K562 (cell line): ENCODE results near the gene ILF2. TPM values are rescaled to one million over a fixed set of nuclear protein-coding genes. Genes with fewer than 3 reads are reported as not detected.

Experiments
- CBFA2T3 ChIP-seq: fragments of 450-650 bp; IDR thresholded peaks from 2 replicates; pipeline ENCODE4 v1.6.1; 2017
- CBX3 ChIP-seq, 2 experiments: IDR thresholded peaks; 1 replicate in 1 of 2; 2 replicates in 1 of 2; pipeline ENCODE4 v1.6.1; 2012; ENCODE audit warnings: inconsistent platforms in 2 of 2, low read length in 2 of 2, borderline replicate concordance in 1 of 2, control low read depth in 1 of 2
- CHCHD3 ChIP-seq: fragments of 250-450 bp; sonication (Bioruptor Pico); IDR thresholded peaks from 2 replicates; pipeline ENCODE4 v2.1.2; 2022; ENCODE audit warnings: mild to moderate bottlenecking
- CLOCK ChIP-seq: fragments of 250-450 bp; sonication (Bioruptor Pico); IDR thresholded peaks from 2 replicates; pipeline ENCODE4 v1.4.0; 2020; ENCODE audit warnings: mild to moderate bottlenecking, moderate library complexity, borderline replicate concordance
- CREB1 ChIP-seq, 2 experiments: sonication (generic) in 1 of 2; formaldehyde crosslinking in 1 of 2; IDR thresholded peaks; 2 replicates each; pipeline versions ENCODE4 v1.6.1 to v1.8.0; 2012 to 2022; ENCODE audit warnings: inconsistent platforms in 1 of 2, mild to moderate bottlenecking in 1 of 2, missing genetic modification reagents in 1 of 2, moderate library complexity in 1 of 2
- HDAC8 ChIP-seq: fragments of 450-650 bp; IDR thresholded peaks from 2 replicates; pipeline ENCODE4 v1.6.1; 2016; ENCODE audit warnings: mild to moderate bottlenecking, missing genetic modification characterization, moderate library complexity, missing compliant biosample characterization
- HNRNPLL ChIP-seq: fragments of 200-400 bp; formaldehyde crosslinking; IDR thresholded peaks from 2 replicates; pipeline ENCODE4 v1.6.1; 2017; ENCODE audit warnings: low read length, low read depth, mild to moderate bottlenecking; ENCODE audit not compliant: poor library complexity, severe bottlenecking
- MECOM ChIP-seq: fragments of 250-450 bp; sonication (Bioruptor Pico); IDR thresholded peaks from 2 replicates; pipeline ENCODE4 v1.8.0; 2022; ENCODE audit warnings: inconsistent platforms
- MEF2A ChIP-seq: IDR thresholded peaks from 2 replicates; pipeline ENCODE4 v1.6.1; 2011; ENCODE audit warnings: low read depth, mild to moderate bottlenecking, low read length, moderate library complexity; ENCODE audit not compliant: control insufficient read depth
- NCOA4 ChIP-seq: fragments of 450-650 bp; IDR thresholded peaks from 2 replicates; pipeline ENCODE4 v1.6.1; 2018; ENCODE audit warnings: mild to moderate bottlenecking; ENCODE audit not compliant: partially characterized antibody
- NFYB ChIP-seq: IDR thresholded peaks from 2 replicates; pipeline ENCODE4 v1.6.1; 2011; ENCODE audit warnings: mild to moderate bottlenecking, moderate library complexity; ENCODE audit not compliant: insufficient read length; ENCODE audit errors: extremely low read depth
- NKRF ChIP-seq: fragments of 450-650 bp; IDR thresholded peaks from 2 replicates; pipeline ENCODE4 v1.6.1; 2016; ENCODE audit warnings: borderline replicate concordance
- PCBP1 ChIP-seq: fragments of 200-400 bp; formaldehyde crosslinking; IDR thresholded peaks from 2 replicates; pipeline ENCODE4 v1.6.1; 2018; ENCODE audit warnings: mild to moderate bottlenecking, low read depth, low read length; ENCODE audit not compliant: poor library complexity, severe bottlenecking
- POU5F1 ChIP-seq: fragments of 150-350 bp; IDR thresholded peaks from 2 replicates; pipeline ENCODE4 v1.6.1; 2014; ENCODE audit warnings: borderline replicate concordance, low read length, low read depth, mild to moderate bottlenecking; ENCODE audit not compliant: partially characterized antibody
- RBM39 ChIP-seq: fragments of 200-400 bp; formaldehyde crosslinking; optimal IDR thresholded peaks from 2 replicates; pipeline ENCODE3; 2018; ENCODE audit warnings: low read depth, low read length
- SMARCA4 ChIP-seq: fragments of 450-650 bp; IDR thresholded peaks from 2 replicates; pipeline ENCODE4 v1.6.1; 2016
- TCF7L2 ChIP-seq: fragments of 150-350 bp; IDR thresholded peaks from 2 replicates; pipeline ENCODE4 v1.6.1; 2016; ENCODE audit warnings: low read depth, mild to moderate bottlenecking, low read length, moderate library complexity
- ZHX1 ChIP-seq: fragments of 150-350 bp; conservative IDR thresholded peaks from 2 replicates; pipeline ENCODE4 v1.6.1; 2014; ENCODE audit warnings: low read length
- ZNF165 ChIP-seq: fragments of 250-450 bp; sonication (Bioruptor Pico); IDR thresholded peaks from 2 replicates; pipeline ENCODE4 v1.4.0; 2020; ENCODE audit warnings: borderline replicate concordance
- polyA plus RNA-seq, 8 experiments: library from polyadenylated mRNA; depleted of rRNA in 4 of 8; stranded (reverse) in 5 of 8; unstranded in 3 of 8; fragments of >200 nt; fragmentation: Nextera tagmentation in 2 of 8; fragmentation: Illumina TruSeq in 1 of 8; extraction: Ambion mirVana in 2 of 8; extraction: Trizol in 1 of 8; gene quantifications; 2 replicates each; pipeline versions ENCODE4 v1.2.1 to v1.2.3, GENCODE V29; 2011 to 2014; ENCODE audit warnings: inconsistent platforms in 1 of 8, missing spikeins in 1 of 8
- total RNA-seq, 7 experiments: library from RNA; depleted of rRNA in 6 of 7; stranded (reverse); fragments of >200 nt in 6 of 7; fragmentation: Illumina TruSeq in 2 of 7; extraction: Trizol in 2 of 7; gene quantifications; 2 replicates each; pipeline versions ENCODE4 v1.2.1 to v1.2.3, GENCODE V29; 2011 to 2021; ENCODE audit warnings: low replicate concordance in 1 of 7

ILF2 gene
- total and polyA plus RNA-seq, 9 of the 15 experiments (the other 6 are each of a cell fraction or from before 2014, with no cell fraction given) = 282 to 726 (median 474) TPM

GRCh38 chr1:153633754-153634665, 36.8 kb downstream of the ILF2 start, which contains the start of gene CHTOP (continued):
- TF ChIP-seq ZHX1 = peak; percentile 12; the same call in 1 of the 2 replicates
- no peak for TF ChIP-seq CBFA2T3
- no peak for TF ChIP-seq CHCHD3 (CRISPR knock-in tag)
- TF ChIP-seq RBM39 = peak; percentile 26
- peak; percentile 75 for TF ChIP-seq PCBP1
- TF ChIP-seq NKRF = peak; percentile 94
- no peak for TF ChIP-seq NCOA4
- TF ChIP-seq SMARCA4 = 0 out of 2 replicates have a peak, but pooled peaks have one; percentile 14
- no peak for TF ChIP-seq TCF7L2
- peak; percentile 89 for TF ChIP-seq HNRNPLL
- no peak for TF ChIP-seq CLOCK
- TF ChIP-seq NFYB = no peak
- peak in 1 of 2 experiments; percentile 39; a peak in 1 of 3 replicates for TF ChIP-seq CBX3 (IDR thresholded peaks at IDR 0.05; ENCODE audit: borderline replicate concordance in 1 of 2, low read length in 2 of 2)
- no peak for TF ChIP-seq MEF2A
- TF ChIP-seq POU5F1 = no peak
- no peak for TF ChIP-seq HDAC8 (tag)
- no peak for TF ChIP-seq MECOM
- no peak for TF ChIP-seq ZNF165 (CRISPR knock-in tag)
- TF ChIP-seq CREB1 (IDR thresholded peaks at IDR 0.05) = peak; percentile 83
- TF ChIP-seq CREB1 (CRISPR knock-in tag; IDR thresholded peaks at IDR 0.05) = peak; percentile 82
